Measurements from ENCODE around the gene SIGLEC9. TPM values are rescaled to one million over a fixed set of nuclear protein-coding genes. Genes with fewer than 3 reads are reported as not detected.

The SIGLEC9 gene
- total and polyA plus RNA-seq, 2 of the 8 experiments (the other 6 are each of a cell fraction or from before 2014, with no cell fraction given) = not detected

- Histone ChIP-seq H2BK12ac (ENCODE audit: low read depth, low read length) (peak overlapping the region; percentile 54; the same call in 1 of the 2 replicates), H3K4me2 (ENCODE audit: insufficient read depth in 1 of 2, low read depth in 2 of 2, low read length in 2 of 2) (no peak overlapping the region), H3K27me3 (replicated peaks in 1 of 4; ENCODE audit: control insufficient read depth in 3 of 4, extremely low read depth in 1 of 4, insufficient read depth in 3 of 4, low read length in 3 of 4) (0 out of 7 replicates have a peak, but pooled peaks cover 0 to 3% (median 0%) of the 10 kb centered on the region in 4 experiments), H4K8ac (ENCODE audit: extremely low read depth, insufficient read depth, low read length) (no peak overlapping the region), H3K9me3 (ENCODE audit: insufficient read depth in 2 of 2, low read depth in 1 of 2, low read length in 1 of 2) (no peaks in the 10 kb centered on the region), H3K4me1 (replicated peaks in 1 of 4; ENCODE audit: control insufficient read depth in 3 of 4, insufficient read depth in 4 of 4, low read length in 3 of 4) (no peaks in the 10 kb centered on the region), H3K9ac (replicated peaks in 1 of 4; ENCODE audit: extremely low read depth in 1 of 4, low read depth in 3 of 4, low read length in 3 of 4) (no peak overlapping the region), H2BK15ac (ENCODE audit: low read length) (0 out of 2 replicates have a peak overlapping the region, but pooled peaks have one; percentile 36), H3K4me3 (ENCODE audit: extremely low read depth in 1 of 4, insufficient read depth in 2 of 4, low read depth in 3 of 4, low read length in 4 of 4) (no peak overlapping the region), H4K91ac (replicated peaks; ENCODE audit: insufficient read length, low read length) (no peak overlapping the region), H3K79me2 (ENCODE audit: control insufficient read depth in 1 of 2, insufficient read depth in 2 of 2, low read length in 2 of 2) (no peaks in the 10 kb centered on the region), H3K56ac (replicated peaks; ENCODE audit: insufficient read length, low read depth, low read length) (no peak overlapping the region), H2AFZ (ENCODE audit: low read length) (no peak overlapping the region), H4K5ac (ENCODE audit: insufficient read length, low read depth, low read length) (no peak overlapping the region), H2BK120ac (replicated peaks; ENCODE audit: low read depth, low read length) (no peak overlapping the region), H2AK5ac (ENCODE audit: low read depth, low read length) (no peak overlapping the region), H3K36me3 (ENCODE audit: control insufficient read depth in 2 of 4, insufficient read depth in 4 of 4, low read length in 3 of 4) (no peaks in the 10 kb centered on the region), H3K79me1 (ENCODE audit: low read depth, low read length) (no peaks in the 10 kb centered on the region), H2BK20ac (ENCODE audit: low read length) (no peak overlapping the region), H3K27ac (ENCODE audit: low read depth, low read length) (no peak overlapping the region), H3K18ac (ENCODE audit: extremely low read depth, low read length) (no peak overlapping the region), H3K14ac (ENCODE audit: insufficient read length) (no peak overlapping the region), H2BK5ac (ENCODE audit: low read depth, low read length) (no peak overlapping the region), H3K23me2 (ENCODE audit: low read depth, low read length) (no peaks in the 10 kb centered on the region), H4K20me1 (replicated peaks in 1 of 2; ENCODE audit: control insufficient read depth in 1 of 2, insufficient read depth in 2 of 2, low read length in 2 of 2) (no peaks in the 10 kb centered on the region), H3K4ac (replicated peaks; ENCODE audit: insufficient read length, low read depth, low read length) (no peak overlapping the region), H3K23ac (ENCODE audit: insufficient read length) (no peak overlapping the region)
- ChIA-PET CTCF (ENCODE audit: partially characterized antibody) (interaction anchor here (0.9 to 6.0 kb wide), 15 partner anchors 10 to 499 kb away, joined by 3 to 82 read pairs (median 4); partner anchors contain the start of gene SIGLEC7), POLR2A (ENCODE audit: partially characterized antibody) (no interaction called here)
- no peak for FAIRE-seq
- TF ChIP-seq CTBP2 (IDR thresholded peaks at IDR 0.05; ENCODE audit: borderline replicate concordance, insufficient read depth, insufficient read length, low read length) = no peak
- no peak for TF ChIP-seq EP300 (IDR thresholded peaks at IDR 0.05; ENCODE audit: borderline replicate concordance in 1 of 2, low read depth in 2 of 2, low read length in 2 of 2)
- TF ChIP-seq POLR2A (IDR thresholded peaks at IDR 0.05; ENCODE audit: control extremely low read depth in 1 of 2, low read depth in 2 of 2, low read length in 2 of 2) = no peak
- TF ChIP-seq RAD21 (IDR thresholded peaks at IDR 0.05 in 1 of 2, conservative IDR thresholded peaks at IDR 0.05 in 1 of 2; ENCODE audit: low read depth in 2 of 2, low read length in 2 of 2) = no peak
- TF ChIP-seq MAFK (IDR thresholded peaks at IDR 0.05; ENCODE audit: low read depth, low read length) = no peak
- TF ChIP-seq JUND (IDR thresholded peaks at IDR 0.05; ENCODE audit: low read length) = no peak
- no peak for TF ChIP-seq GTF2F1 (IDR thresholded peaks at IDR 0.05; ENCODE audit: borderline replicate concordance, low read depth, low read length)
- no peak for TF ChIP-seq SP4 (IDR thresholded peaks at IDR 0.05; ENCODE audit: low read length)
- no peak for TF ChIP-seq SP1 (IDR thresholded peaks at IDR 0.05; ENCODE audit: low read depth, low read length)
- no peak for TF ChIP-seq MAX (IDR thresholded peaks at IDR 0.05)
- no peak for TF ChIP-seq TAF7 (optimal IDR thresholded peaks at IDR 0.05; ENCODE audit: borderline replicate concordance, low read depth, low read length)
- no peak for DNase-seq (ENCODE audit: low read depth in 1 of 2, low spot score in 2 of 2)
- WGBS, 2 experiments (ENCODE audit: extremely low coverage in 1 of 2, insufficient coverage in 1 of 2, insufficient read length in 1 of 2, insufficient replicate concordance in 2 of 2, low coverage in 1 of 2, low lambda C conversion rate in 2 of 2, missing lambda C conversion rate in 1 of 2) = 72% methylated on average over 2 of the region's 2 CpGs; no CpG with 5 or more reads in 1 of the 2 experiments
Measured at GRCh38 chr19:51157265-51157664, 32.6 kb downstream of the SIGLEC9 start.

Data from H1 (cell line).